Effector CD4-positive, alpha-beta T cell (primary cell): ENCODE measurements around the gene CORIN.
"Not testable (repeated sequence)": the region's sequence is repeated elsewhere in the genome, so short reads cannot be mapped to it uniquely, and the experiment has no call there.

Experiments
- DNase-seq: peaks from one replicate; pipeline ENCODE4 v3.0.0-alpha.2; 2020

CORIN gene

GRCh38 chr4:47830265-47831025 lies 7.4 kb downstream of the CORIN start:
- no peak for DNase-seq

- no peak for DNase-seq
These were observed 8.4 kb downstream of the CORIN start for GRCh38 chr4:47829438-47829837.

GRCh38 chr4:47827343-47828047 lies 10.4 kb downstream of the CORIN start:
- no peak for DNase-seq

- DNase-seq: no peak
These were observed 13.0 kb downstream of the CORIN start for GRCh38 chr4:47824840-47825239.

GRCh38 chr4:47819178-47819577 lies 18.7 kb downstream of the CORIN start:
- no peak for DNase-seq

- no peak for DNase-seq
These were observed 20.6 kb downstream of the CORIN start for GRCh38 chr4:47817275-47817674.

GRCh38 chr4:47816748-47817147 lies 21.1 kb downstream of the CORIN start:
- DNase-seq: no peak

- no peak for DNase-seq
These were observed 23.1 kb downstream of the CORIN start for GRCh38 chr4:47814618-47815295.

- no peak for DNase-seq
These were observed 28.1 kb downstream of the CORIN start for GRCh38 chr4:47809654-47810203.

GRCh38 chr4:47804598-47804997 lies 33.3 kb downstream of the CORIN start:
- DNase-seq: no peak

- no peak for DNase-seq
These were observed 36.3 kb downstream of the CORIN start for GRCh38 chr4:47801481-47802002.

GRCh38 chr4:47798165-47798564 lies 39.7 kb downstream of the CORIN start:
- no peak for DNase-seq

GRCh38 chr4:47791965-47792364 lies 45.9 kb downstream of the CORIN start:
- no peak for DNase-seq

GRCh38 chr4:47790105-47790504 lies 47.8 kb downstream of the CORIN start:
- no peak for DNase-seq

- no peak for DNase-seq
These were observed 49.7 kb downstream of the CORIN start for GRCh38 chr4:47788126-47788525.

- DNase-seq: no peak
These were observed 50.9 kb downstream of the CORIN start for GRCh38 chr4:47786958-47787370.

- DNase-seq: no peak
These were observed 52.7 kb downstream of the CORIN start for GRCh38 chr4:47785153-47785552.

GRCh38 chr4:47784222-47784621 lies 53.6 kb downstream of the CORIN start:
- DNase-seq: no peak

GRCh38 chr4:47776353-47776752 lies 61.5 kb downstream of the CORIN start:
- no peak for DNase-seq

GRCh38 chr4:47774079-47774478 lies 63.8 kb downstream of the CORIN start:
- no peak for DNase-seq

GRCh38 chr4:47771020-47771419 lies 66.8 kb downstream of the CORIN start:
- DNase-seq: no peak

- not testable (repeated sequence) for DNase-seq
These were observed 69.9 kb downstream of the CORIN start for GRCh38 chr4:47767956-47768355.

- DNase-seq: no peak
These were observed 74.6 kb downstream of the CORIN start for GRCh38 chr4:47763279-47763678.
